HG03439 (cell line): ENCODE measurements around the gene IL4R.

Experiments
- ATAC-seq: cut with Tn5 transposase; IDR thresholded peaks from one replicate; pipeline ENCODE4 v1.9.1; 2021; ENCODE audit warnings: mild to moderate bottlenecking, moderate library complexity; ENCODE audit not compliant: unreplicated experiment

IL4R gene

GRCh38 chr16:27353853-27354252 is 40.1 kb downstream of the IL4R start:
- no peak for ATAC-seq

DNA sequence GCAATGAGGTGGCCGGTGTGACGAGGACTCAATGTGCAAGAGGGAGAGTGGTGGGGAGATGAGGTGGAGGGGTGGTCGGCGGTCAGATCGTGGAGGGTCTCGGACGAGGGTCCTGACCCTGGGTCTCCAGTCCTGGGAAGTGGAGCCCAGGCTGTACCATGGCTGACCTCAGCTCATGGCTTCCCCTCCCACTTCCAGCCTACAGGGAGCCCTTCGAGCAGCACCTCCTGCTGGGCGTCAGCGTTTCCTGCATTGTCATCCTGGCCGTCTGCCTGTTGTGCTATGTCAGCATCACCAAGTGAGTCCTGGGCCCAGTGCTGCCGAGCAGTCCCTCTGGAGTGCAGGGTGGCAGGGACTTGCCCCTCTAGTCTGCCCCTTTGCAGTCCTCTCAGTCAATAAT is 41.8 kb downstream of the IL4R start:
- ATAC-seq = no peak

DNA sequence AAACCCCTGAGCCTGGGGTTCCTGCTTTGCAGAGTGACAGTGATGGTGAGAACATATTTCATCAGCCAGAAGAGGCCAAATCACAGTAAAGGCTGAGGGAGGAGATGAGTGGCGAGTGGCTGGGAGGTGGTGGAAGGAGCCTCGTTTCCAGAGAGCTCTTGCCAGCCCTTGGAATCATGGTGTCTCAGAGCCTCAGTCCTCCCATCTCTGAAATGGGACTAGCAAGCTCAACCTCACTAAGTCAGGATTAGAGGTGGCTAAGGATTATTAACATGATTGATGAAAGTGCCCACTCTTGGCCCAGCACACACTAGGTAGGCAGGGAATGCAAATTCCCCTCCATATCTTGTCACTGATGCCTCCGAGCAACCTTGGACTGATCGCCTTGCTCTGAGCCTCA is 43.0 kb downstream of the IL4R start:
- ATAC-seq = no peak

DNA sequence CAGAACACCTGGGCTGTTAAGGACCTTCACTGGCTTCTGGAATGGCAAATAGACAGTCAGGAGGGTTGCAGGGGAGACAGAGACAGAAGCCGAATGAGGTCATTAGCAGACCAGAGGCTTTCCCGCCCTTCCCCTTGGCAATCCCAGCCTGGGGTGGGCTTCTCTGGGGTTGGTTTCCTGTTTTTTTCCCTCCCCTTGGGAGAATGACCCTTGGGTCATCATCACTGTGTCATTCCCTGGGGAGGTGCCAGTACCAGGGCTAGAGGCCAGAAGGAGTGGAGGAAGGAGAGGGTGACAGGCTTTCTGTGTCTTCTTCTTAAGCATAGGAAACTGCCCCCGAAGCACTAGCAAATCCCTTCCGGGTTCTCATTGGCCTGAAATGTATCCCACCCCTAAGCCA is 45.3 kb downstream of the IL4R start:
- no peak for ATAC-seq

DNA sequence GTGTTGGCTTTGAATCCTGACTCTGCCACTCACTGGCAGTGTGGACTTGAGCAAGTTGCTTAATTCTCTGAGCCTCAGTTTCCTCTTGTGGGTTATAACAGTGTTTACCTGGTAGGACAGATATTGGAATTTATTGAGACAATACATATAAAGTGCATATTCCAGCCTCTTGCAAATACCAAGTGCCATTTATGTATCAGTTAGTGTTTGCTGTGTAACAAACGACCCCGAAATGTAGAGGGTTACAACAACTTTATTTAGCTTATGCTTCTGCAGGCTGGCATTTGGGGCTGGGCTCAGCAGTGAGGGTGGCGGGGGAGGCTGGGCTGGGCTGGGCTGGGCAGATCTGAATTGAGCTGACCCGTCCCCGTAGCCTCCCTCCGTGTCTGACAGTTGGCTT is 45.8 kb downstream of the IL4R start:
- no peak for ATAC-seq

- no peak for ATAC-seq
Measured at GRCh38 chr16:27361987-27362386, 48.2 kb downstream of the IL4R start.

DNA sequence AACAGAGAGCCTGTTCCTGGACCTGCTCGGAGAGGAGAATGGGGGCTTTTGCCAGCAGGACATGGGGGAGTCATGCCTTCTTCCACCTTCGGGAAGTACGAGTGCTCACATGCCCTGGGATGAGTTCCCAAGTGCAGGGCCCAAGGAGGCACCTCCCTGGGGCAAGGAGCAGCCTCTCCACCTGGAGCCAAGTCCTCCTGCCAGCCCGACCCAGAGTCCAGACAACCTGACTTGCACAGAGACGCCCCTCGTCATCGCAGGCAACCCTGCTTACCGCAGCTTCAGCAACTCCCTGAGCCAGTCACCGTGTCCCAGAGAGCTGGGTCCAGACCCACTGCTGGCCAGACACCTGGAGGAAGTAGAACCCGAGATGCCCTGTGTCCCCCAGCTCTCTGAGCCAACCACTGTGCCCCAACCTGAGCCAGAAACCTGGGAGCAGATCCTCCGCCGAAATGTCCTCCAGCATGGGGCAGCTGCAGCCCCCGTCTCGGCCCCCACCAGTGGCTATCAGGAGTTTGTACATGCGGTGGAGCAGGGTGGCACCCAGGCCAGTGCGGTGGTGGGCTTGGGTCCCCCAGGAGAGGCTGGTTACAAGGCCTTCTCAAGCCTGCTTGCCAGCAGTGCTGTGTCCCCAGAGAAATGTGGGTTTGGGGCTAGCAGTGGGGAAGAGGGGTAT is 48.9 kb downstream of the IL4R start:
- no peak for ATAC-seq

DNA sequence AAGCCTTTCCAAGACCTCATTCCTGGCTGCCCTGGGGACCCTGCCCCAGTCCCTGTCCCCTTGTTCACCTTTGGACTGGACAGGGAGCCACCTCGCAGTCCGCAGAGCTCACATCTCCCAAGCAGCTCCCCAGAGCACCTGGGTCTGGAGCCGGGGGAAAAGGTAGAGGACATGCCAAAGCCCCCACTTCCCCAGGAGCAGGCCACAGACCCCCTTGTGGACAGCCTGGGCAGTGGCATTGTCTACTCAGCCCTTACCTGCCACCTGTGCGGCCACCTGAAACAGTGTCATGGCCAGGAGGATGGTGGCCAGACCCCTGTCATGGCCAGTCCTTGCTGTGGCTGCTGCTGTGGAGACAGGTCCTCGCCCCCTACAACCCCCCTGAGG is 49.5 kb downstream of the IL4R start:
- no peak for ATAC-seq

DNA sequence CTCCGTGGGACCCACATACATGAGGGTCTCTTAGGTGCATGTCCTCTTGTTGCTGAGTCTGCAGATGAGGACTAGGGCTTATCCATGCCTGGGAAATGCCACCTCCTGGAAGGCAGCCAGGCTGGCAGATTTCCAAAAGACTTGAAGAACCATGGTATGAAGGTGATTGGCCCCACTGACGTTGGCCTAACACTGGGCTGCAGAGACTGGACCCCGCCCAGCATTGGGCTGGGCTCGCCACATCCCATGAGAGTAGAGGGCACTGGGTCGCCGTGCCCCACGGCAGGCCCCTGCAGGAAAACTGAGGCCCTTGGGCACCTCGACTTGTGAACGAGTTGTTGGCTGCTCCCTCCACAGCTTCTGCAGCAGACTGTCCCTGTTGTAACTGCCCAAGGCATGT is 50.0 kb downstream of the IL4R start:
- ATAC-seq = no peak

DNA sequence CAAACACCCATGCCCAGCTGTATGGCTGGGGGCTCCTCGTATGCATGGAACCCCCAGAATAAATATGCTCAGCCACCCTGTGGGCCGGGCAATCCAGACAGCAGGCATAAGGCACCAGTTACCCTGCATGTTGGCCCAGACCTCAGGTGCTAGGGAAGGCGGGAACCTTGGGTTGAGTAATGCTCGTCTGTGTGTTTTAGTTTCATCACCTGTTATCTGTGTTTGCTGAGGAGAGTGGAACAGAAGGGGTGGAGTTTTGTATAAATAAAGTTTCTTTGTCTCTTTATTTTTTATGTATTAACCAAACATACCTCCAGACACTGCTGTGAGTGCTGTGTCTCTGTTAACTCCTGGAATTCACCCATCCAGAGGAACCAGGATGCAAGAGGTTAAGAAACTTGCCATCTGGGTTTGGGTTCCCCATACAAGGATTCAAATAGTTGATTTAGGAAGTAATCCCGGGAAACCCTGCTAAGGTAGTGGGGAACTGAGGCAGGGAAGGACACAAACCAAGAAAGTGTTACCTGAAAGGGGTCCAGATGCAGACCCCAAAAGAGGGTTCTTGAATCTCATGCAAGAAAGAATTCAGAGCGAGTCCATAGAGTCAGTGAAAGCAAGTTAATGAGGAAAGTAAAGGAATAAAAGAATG is 50.8 kb downstream of the IL4R start:
- ATAC-seq = no peak

GRCh38 chr16:27365142-27366089 is 51.6 kb downstream of the IL4R start:
- ATAC-seq = no peak

DNA sequence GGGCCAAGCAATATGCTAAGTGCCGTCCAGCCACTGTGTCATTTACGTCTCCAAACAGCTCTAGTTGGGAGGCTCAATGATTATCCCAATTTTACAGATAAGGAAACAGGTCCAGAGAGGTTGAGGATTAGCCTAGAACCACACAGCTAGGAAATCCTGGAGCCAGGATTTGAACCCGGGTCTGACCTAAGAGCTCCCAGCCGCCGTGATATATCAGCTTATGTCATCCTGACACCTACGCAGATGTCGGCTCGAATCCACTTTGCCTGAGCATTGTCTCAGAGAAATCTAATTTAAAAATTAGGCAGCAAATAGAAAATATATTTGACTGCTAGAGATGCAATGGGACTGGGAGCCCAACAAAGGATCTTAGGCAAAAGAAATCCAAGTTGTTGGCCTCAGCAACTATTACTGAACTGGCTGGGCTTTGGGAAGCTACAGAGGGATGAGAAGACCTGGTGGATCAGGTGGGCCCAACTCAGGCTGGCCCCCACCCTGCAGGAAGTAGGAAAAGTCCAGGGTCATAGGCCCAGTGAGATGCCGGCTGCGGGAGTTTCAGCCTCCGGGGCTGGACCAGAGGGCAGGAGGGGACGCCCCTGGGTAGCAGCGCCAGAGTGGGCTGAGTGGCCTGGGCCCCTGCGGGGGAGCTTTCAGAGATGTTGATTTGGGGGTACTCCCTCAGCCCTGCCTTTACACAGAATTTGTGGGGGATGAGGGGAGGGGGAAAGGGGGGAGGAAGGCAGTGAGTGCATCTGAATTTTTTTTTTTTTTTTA is 53.1 kb downstream of the IL4R start:
- ATAC-seq = peak; percentile 21

DNA sequence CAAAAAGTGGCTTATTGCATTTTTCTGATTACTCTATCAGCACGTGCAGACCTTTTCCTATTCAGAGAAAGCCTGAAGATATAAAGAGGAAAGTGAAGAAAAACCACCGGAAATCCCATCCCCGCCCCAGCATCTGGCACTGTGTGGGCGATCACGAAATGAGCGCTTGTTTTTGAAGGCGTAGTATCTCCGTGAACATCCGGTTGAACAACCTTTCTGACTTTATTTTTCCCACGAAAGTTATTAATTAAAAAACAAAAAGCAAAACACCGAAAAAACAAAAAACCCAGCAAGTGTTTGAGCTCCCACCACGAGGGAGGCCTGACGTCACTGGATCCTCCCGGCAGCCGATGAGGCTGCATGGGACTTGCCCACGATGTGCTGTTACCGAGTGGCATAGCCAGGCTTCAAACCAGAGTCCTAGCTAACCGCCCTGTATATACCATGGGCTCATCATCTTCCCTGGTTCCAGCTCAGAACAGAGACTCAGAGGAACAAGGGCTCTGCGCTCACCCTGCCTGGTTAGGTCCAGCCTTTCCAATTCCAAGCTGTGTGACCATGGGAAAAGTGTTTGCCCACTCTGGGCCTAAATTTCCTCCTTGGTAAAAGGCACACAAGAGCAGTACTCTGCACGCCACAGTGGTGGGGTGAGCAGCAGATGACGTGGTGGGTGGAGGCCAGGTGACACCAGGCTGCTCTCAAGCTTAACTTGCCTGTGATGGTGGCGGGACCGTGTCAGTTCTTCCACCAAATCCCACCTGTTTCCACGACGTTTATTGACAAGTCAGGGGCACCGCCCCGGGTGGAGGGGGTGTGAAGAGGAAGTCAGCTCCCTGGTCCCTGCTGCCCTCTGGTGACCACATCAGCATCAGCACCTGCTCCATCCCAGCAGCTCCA is 53.9 kb downstream of the IL4R start:
- peak; percentile 58 for ATAC-seq

- no peak for ATAC-seq
Measured at GRCh38 chr16:27368358-27368722, 54.6 kb downstream of the IL4R start.

DNA sequence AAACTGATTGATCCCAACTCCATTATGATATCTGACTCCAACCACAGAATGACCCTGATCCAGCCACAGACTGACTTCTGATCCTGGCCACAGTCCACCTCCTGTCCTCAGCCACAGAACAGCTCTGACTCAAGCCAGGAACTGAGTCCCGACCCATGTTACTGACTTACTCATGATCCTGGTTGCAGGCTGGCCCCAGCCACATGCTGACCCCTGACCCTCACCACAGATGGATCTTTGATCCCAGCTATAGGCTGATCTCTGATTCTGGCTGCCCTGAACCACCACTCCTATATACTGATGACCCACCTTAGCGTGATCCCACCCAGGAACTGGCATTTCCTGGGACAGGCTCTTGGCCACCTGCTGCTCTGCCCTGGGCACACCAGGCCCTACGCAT is 56.0 kb downstream of the IL4R start:
- ATAC-seq = no peak

DNA sequence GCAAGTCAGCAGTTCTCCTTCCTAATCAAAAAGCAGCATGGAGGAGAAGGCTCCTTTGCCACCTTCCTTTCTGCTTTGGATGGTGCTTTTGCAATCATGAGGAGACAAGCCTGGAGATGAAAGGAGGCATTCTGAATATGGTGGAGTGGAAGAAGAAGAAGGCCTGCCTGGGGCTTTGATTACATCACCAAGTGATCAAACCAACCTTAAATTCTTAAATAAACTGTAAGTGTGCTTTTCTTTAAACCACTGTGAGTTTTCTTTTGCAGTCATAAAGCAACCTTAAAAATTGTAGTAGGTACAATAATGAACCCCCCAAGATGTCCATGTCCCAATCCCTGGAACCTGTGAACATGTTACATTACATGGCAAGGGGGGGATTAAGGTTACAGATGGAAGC is 56.5 kb downstream of the IL4R start:
- no peak for ATAC-seq

- ATAC-seq = no peak
Measured at GRCh38 chr16:27373312-27373711, 59.5 kb downstream of the IL4R start.

DNA sequence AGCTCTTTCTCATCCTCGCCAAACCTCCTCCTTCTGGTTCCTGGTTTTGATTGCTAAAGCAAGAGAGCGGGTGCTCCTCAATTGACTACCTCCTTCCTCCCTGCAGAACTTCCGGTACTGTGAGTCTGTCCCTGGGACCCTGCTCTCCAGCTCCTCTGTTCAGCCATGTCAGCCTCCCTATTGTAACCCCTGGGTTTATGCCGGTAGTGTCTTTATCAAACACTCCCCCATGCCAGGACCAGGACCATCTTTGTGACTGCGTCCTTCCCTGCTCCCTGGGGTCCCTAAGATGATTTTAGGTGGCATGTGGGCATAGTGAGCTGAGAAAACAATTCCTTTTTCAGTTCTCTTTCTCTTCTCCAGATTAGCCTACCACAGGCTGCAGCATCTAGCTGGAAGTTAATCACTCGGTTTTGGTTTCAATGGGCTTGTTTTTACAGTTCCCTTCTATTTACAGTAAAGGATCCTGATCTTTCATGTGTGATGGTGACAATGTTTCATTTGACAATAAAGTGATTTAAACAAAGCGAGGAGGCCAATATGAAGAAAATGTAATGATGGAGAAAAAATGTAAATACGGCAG is 60.5 kb downstream of the IL4R start:
- peak; percentile 14 for ATAC-seq

GRCh38 chr16:27374804-27375425 is 61.1 kb downstream of the IL4R start:
- peak; percentile 40 for ATAC-seq
